Naive thymus-derived CD8-positive, alpha-beta T cell (primary cell): ENCODE data around the gene HOXA6. TPM values are rescaled to one million over a fixed set of nuclear protein-coding genes. Genes with fewer than 3 reads are reported as not detected.

ENCODE experiments used
- ATAC-seq, 2 donors: fragments of 150-1000 bp; cut with Tn5 transposase in 1 of 2; sonication (Bioruptor Pico), chemical (Tn5 transposase) in 1 of 2; 1 replicate in 1 of 2; 2 replicates in 1 of 2; pipeline ENCODE4 v1.10.0; 2021; ENCODE audit warnings: mild to moderate bottlenecking in 2 of 2, moderate library complexity in 2 of 2
- POLR2A ChIA-PET: fragments of 350-600 bp; sonication (Branson Sonifier 250); formaldehyde crosslinking; loops from one replicate; lab custom pipeline; 2021; ENCODE audit warnings: antibody characterized with exemption; lab: Charles Lee
- DNase-seq, 10 donors: peaks; one replicate each; pipeline versions ENCODE4 v3.0.0 to v3.0.0-alpha.2; 2020 to 2022
- H3K27ac Mint-ChIP-seq, 10 donors: one replicate each; pipeline ENCODE4 v1.8.0; 2020 to 2022; ENCODE audit warnings: mild to moderate bottlenecking in 10 of 10, mixed read lengths in 10 of 10, moderate library complexity in 4 of 10, inconsistent platforms in 1 of 10
- H3K27me3 Mint-ChIP-seq, 5 donors: one replicate each; pipeline ENCODE4 v1.8.0; 2021 to 2022; ENCODE audit warnings: mixed read lengths in 5 of 5
- H3K36me3 Mint-ChIP-seq, 3 donors: one replicate each; pipeline ENCODE4 v1.8.0; 2020 to 2022; ENCODE audit warnings: mixed read lengths in 3 of 3, mild to moderate bottlenecking in 2 of 3, inconsistent platforms in 1 of 3
- H3K4me1 Mint-ChIP-seq, 4 donors: one replicate each; pipeline ENCODE4 v1.8.0; 2021 to 2022; ENCODE audit warnings: mixed read lengths in 4 of 4
- H3K4me3 Mint-ChIP-seq, 10 donors: one replicate each; pipeline ENCODE4 v1.8.0; 2020 to 2022; ENCODE audit warnings: mild to moderate bottlenecking in 10 of 10, mixed read lengths in 10 of 10, moderate library complexity in 6 of 10, inconsistent platforms in 1 of 10
- H3K9me3 Mint-ChIP-seq, 9 donors: one replicate each; pipeline ENCODE4 v1.8.0; 2020 to 2022; ENCODE audit warnings: mixed read lengths in 9 of 9, mild to moderate bottlenecking in 3 of 9, inconsistent platforms in 1 of 9, moderate library complexity in 1 of 9
- polyA plus RNA-seq, 3 donors: library from polyadenylated mRNA; unstranded; fragments of 300-500 nt; fragmentation: Illumina TruSeq; gene quantifications; one replicate each; pipeline ENCODE4 v1.2.3, GENCODE V29; 2021
- total RNA-seq, 8 experiments: library from RNA in 2 of 8; stranded (reverse) in 2 of 8; gene quantifications; one replicate each; pipeline ENCODE4 v1.2.3 and lab custom pipeline; 2021 to 2026

HOXA6 gene
- total and polyA plus RNA-seq, 5 experiments from 2014 or later: not detected

DNA sequence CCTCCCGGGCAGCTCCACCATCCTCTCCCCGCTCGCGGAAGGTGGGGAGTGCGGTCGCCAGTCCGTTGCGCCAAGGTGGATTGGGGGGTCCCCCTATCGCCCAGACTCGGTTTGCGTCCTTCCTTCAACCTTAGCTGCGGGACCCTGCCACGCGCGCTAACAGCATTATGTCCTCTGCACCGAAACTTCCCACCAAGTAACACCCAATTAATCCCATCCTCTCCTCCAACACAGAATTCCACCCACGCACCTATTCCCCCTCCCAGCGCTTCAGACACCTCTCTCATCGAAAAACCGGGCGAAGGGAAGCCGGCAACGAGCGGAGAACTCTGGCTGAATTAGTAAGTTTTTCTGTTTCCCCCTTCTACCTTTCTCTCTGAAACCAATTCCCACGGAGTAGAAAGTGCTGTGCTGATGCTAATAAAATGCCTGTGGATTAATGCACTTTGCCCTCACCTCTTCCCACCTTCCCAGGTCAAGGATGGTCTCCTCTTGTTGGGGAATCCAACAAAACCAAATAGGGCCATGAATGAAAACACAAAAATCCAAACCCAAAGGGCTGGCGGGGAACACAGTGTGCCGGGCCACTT, 3.9 kb upstream of the HOXA6 start:
- peak in 2 of 10 donors; percentile 1 to 55 for DNase-seq
- peaks cover 57 to 97% (median 79%) of the 10 kb centered on the region in 5 donors for H3K27me3 Mint-ChIP-seq
- H3K4me1 Mint-ChIP-seq: peaks cover 32 to 65% (median 58%) of the 10 kb centered on the region in 4 donors
- H3K27ac Mint-ChIP-seq: peak overlapping the region in 4 of 10 donors; percentile 2 to 91 (median 36)
- POLR2A ChIA-PET: interaction anchor here (1.1 kb wide), 1 partner anchor 10 kb away, joined by 3 read pairs; no protein-coding TSS in a partner anchor
- H3K4me3 Mint-ChIP-seq: peak overlapping the region; percentile 62 to 92 (median 80)
- peaks cover 0 to 2% (median 0%) of the 10 kb centered on the region in 9 donors for H3K9me3 Mint-ChIP-seq
- H3K36me3 Mint-ChIP-seq: peaks cover 0 to 3% (median 0%) of the 10 kb centered on the region in 3 donors
- peak; percentile 17 to 37 for ATAC-seq

DNA sequence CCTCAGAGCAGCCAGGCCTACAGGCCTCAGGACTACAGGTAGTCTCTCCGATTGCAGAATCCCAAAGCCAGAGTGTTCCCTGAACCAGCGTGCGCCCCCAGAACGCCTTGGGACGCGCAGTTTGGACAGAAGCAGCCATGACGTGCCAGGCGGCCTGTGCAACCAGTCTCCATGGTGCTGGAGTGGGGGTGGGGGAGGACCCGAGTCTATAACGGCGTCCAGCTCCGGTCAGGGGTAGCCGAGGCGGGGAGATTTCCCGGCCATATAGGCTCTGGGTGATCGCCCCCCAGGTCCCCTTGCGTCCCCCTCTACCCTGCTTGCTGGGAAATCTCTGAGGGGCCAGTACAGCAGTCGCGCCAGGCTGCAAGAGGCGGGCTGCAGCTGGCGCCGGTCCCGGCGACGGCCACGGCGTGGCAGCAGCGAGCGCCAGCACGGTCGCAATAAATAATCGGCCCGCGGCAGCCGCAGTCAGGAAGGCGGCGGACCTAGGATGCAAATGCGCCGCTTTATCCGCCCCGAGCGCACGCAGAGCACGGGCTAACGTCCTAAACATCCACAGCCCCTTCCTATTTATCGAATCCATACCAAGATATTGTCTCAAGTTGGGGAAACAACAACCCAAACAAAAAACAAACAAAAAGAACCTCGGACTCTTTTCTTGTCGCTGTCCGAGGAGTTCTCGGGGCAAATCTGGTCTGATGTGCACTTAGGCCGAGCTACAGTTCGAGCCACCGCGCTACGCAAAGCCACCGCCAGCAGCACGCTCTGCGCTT, 3.2 kb upstream of the HOXA6 start:
- Mint-ChIP-seq H3K27ac (peak overlapping the region in 2 of 10 donors; percentile 2 to 4), H3K9me3 (peaks cover 0 to 2% (median 0%) of the 10 kb centered on the region in 9 donors), H3K36me3 (peaks cover 0 to 3% (median 0%) of the 10 kb centered on the region in 3 donors), H3K4me3 (peak overlapping the region; percentile 62 to 92 (median 80)), H3K4me1 (peaks cover 32 to 59% (median 52%) of the 10 kb centered on the region in 4 donors), H3K27me3 (peaks cover 62 to 97% (median 81%) of the 10 kb centered on the region in 5 donors)
- DNase-seq: peak; percentile 29 to 72 (median 62)
- POLR2A ChIA-PET: interaction anchor here (0.6 to 1.1 kb wide), 2 partner anchors 10 to 19 kb away, joined by 3 read pairs; no protein-coding TSS in a partner anchor
- ATAC-seq: peak; percentile 84 to 88

DNA sequence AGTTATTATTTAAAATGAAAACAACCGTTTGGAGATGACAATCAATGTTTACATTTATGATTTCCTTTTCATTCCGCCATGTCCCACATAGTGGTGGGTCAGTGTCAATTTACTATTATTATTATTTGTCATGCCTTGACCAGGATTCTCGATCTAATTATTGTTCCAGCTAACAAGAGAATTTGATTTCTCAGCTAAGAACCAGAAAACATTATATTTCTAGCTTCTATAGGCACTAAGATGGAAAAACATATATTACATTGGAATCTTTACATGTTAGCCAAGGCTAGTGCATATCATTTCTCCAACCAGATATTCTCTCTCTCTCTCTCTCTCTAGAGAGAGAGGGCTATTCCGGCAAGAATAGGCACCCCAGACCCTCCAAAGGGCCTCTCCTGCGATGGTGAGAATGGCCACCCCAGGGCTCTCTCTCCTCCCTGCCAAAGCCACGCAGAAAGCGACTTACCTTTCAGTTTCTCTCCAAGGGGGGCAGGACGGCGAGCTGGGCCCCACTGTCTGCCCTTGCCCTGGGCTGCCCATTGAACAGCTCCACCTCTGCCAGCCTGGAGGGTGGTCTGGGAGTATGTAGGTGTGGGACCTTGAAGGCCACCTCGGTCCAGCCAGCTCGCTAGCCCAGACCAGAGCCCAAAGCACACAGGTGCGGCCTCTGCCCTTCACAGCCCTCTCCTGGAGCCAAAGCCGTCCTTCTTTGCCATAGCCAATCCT, 2.4 kb upstream of the HOXA6 start:
- Mint-ChIP-seq H3K27me3 (peaks cover 55 to 97% (median 76%) of the 10 kb centered on the region in 5 donors), H3K27ac (no peak overlapping the region), H3K9me3 (peaks cover 0 to 2% (median 0%) of the 10 kb centered on the region in 9 donors), H3K36me3 (peaks cover 0 to 3% (median 0%) of the 10 kb centered on the region in 3 donors), H3K4me3 (peak overlapping the region; percentile 3 to 92 (median 70)), H3K4me1 (peaks cover 28 to 52% (median 45%) of the 10 kb centered on the region in 4 donors)
- DNase-seq: peak in 1 of 10 donors; percentile 60
- POLR2A ChIA-PET: interaction anchor here (0.6 to 1.1 kb wide), 2 partner anchors 11 to 18 kb away, joined by 3 read pairs; no protein-coding TSS in a partner anchor
- no peak for ATAC-seq

DNA sequence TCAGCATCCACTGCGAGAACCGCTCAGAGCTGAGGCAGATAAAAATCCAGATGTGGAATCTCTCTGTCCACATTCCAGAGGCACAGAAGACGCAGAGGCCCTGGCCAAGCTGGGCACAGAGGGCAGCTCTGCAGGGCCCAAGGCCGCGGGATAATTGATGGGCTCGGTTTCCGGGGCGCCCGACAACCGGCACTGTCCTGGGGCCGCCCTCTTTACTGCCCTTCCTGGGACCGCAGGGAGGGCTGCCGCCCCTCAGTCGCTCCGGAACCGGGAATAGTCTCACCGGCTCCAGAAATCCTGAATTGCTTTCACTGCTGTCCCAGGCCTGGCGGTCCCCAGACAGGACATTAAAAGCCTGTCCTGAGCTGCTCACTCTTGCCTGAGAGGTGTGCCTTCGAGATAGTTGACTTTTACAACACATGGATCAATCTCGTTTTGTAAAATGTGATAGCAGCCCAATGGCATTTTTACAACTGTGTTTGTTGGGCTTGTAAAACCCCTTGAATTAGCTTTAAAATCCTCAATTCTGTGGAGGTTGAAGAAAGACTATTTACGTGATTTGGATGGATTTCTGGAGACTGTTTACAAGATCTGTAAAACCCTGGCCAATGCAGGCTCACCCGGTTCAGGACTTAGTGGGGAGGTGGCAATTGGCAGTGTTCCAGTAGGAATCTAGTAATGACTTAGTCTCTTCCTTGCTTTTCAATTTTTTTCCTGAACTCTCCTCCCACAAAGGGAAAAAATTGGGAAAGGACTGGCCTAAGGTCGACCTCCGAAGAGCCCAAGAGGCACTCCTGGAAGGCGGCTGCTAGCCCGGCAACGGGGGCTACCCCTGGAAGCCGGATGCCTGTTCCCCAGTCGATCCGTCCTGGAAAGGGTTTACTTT, 1.4 kb upstream of the HOXA6 start:
- Mint-ChIP-seq H3K4me1 (peaks cover 23 to 43% (median 36%) of the 10 kb centered on the region in 4 donors), H3K27me3 (peaks cover 46 to 90% (median 67%) of the 10 kb centered on the region in 5 donors), H3K4me3 (peak overlapping the region in 4 of 10 donors; percentile 64 to 80 (median 76)), H3K27ac (peak overlapping the region in 1 of 10 donors; percentile 69), H3K36me3 (no peaks in the 10 kb centered on the region), H3K9me3 (peaks cover 0 to 2% (median 0%) of the 10 kb centered on the region in 9 donors)
- no peak for ATAC-seq
- peak in 1 of 10 donors; percentile 56 for DNase-seq
- POLR2A ChIA-PET: interaction anchor here (0.6 kb wide), 1 partner anchor 22 kb away, joined by 3 read pairs; no protein-coding TSS in a partner anchor

DNA sequence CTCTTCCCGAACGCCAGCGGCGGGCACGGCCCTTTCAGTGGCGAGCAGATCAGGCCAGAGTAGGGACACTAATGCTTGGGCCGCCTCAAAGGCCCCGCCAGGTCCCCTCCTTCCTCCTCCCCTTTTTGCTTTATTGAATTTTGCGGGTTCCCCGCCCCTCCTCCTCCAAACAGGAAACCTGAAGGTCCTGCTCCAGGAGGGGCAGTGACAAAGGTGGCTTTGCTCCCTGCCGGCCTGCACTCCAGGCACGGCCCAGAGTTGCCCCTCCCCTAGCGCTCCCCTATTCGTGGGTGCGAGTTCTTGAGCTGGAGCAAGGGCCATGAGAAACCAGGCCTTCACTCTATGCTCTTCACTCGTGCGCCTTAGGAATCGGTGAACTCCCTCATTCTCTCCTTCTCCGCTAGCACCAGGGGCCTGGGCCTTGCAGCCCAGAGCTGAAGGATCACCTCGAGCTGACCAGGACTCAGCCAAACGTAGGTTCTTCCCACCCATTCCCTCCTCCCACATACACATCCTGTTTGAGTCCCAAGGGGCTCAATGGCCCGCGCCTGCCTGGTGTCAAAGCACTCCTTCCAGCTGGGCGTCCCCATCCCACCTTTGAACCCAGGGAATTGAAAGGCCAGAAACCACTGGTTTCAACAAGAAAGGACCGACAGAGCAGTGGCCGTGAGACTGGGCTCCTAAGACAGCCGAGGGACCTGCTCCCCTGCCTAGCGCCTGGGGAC, 619 bp upstream of the HOXA6 start:
- ATAC-seq (no peak), DNase-seq (peak in 1 of 10 donors; percentile 37)
- Mint-ChIP-seq H3K27me3 (peaks cover 39 to 82% (median 60%) of the 10 kb centered on the region in 5 donors), H3K4me3 (peak overlapping the region; percentile 47 to 84 (median 76)), H3K36me3 (no peaks in the 10 kb centered on the region), H3K9me3 (peaks cover 0 to 2% (median 0%) of the 10 kb centered on the region in 9 donors), H3K27ac (peak overlapping the region in 2 of 10 donors; percentile 43 to 69), H3K4me1 (peaks cover 23 to 41% (median 33%) of the 10 kb centered on the region in 4 donors)
- POLR2A ChIA-PET: interaction anchor here (0.6 kb wide), 2 partner anchors 22 to 515 kb away, joined by 3 to 5 read pairs; no protein-coding TSS in a partner anchor

DNA sequence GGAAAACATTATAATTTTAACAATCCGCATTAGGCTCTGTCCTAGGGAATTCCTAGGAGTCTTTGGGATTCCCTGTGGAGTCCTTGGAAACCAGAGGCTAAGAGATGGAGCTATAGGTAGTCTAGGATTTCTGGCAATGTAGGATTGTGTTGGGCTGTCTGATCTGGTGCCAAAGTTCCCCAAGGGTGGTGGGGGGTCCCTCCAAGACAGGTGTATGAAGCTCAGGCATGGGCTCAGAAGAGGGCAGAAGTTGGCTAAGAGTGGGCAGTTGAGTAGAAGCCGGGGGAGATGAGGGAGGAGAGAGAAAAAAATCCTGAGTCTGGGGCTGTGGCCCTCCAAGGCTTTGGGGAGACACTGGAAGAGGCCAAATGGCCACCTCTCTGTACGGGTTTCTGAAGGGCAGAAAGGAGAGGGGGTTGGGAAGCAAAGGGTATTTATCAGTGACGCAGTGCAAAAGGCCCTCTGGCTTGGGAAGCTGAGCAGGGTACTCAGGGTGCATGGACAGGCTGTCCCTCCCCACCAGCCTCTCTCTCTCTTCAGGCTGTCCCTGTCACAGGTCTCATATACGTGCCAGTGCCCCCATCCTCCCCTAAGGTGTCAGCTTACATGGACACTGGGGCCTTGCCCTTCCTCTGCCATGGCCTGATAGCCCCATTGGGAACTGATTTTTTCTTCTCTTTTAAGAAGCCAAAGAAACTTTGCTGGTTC, 929 bp downstream of the HOXA6 start:
- Mint-ChIP-seq H3K27me3 (peaks cover 37 to 83% (median 59%) of the 10 kb centered on the region in 5 donors), H3K4me3 (peak overlapping the region in 2 of 10 donors; percentile 11 to 55), H3K4me1 (peaks cover 19 to 31% (median 25%) of the 10 kb centered on the region in 4 donors), H3K36me3 (no peaks in the 10 kb centered on the region), H3K9me3 (peaks cover 0 to 2% (median 0%) of the 10 kb centered on the region in 9 donors), H3K27ac (no peak overlapping the region)
- POLR2A ChIA-PET: no interaction called here
- DNase-seq (peak in 1 of 10 donors; percentile 9), ATAC-seq (no peak)

DNA sequence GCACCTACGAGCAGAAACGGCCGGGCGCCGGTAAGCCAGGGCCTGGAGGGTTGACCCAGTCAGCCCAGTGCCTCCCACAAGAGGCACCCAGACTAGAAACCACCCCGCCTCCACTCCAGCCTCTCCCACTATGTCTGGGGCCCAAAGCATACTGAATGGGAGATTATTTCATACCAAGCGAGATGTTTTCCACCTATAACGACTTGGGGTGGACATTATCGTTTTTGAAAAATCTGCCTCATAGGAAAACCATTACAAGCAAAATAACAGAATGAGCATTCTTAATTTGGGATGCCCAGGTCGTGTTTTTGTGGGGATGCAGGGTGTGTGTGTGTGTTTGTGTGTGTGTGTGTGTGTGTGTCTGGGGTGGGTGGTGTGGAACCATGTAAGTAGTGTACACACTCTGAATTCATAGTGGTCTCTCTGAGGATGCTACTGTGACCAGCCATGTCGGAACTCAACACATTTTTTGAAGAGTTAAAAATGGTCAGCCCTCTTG, 1.6 kb downstream of the HOXA6 start:
- Mint-ChIP-seq H3K4me1 (peaks cover 14 to 24% (median 18%) of the 10 kb centered on the region in 4 donors), H3K27ac (no peak overlapping the region), H3K4me3 (no peak overlapping the region), H3K9me3 (peaks cover 0 to 2% (median 0%) of the 10 kb centered on the region in 9 donors), H3K36me3 (no peaks in the 10 kb centered on the region), H3K27me3 (peaks cover 34 to 83% (median 54%) of the 10 kb centered on the region in 5 donors)
- POLR2A ChIA-PET: no interaction called here
- ATAC-seq (no peak), DNase-seq (no peak)

DNA sequence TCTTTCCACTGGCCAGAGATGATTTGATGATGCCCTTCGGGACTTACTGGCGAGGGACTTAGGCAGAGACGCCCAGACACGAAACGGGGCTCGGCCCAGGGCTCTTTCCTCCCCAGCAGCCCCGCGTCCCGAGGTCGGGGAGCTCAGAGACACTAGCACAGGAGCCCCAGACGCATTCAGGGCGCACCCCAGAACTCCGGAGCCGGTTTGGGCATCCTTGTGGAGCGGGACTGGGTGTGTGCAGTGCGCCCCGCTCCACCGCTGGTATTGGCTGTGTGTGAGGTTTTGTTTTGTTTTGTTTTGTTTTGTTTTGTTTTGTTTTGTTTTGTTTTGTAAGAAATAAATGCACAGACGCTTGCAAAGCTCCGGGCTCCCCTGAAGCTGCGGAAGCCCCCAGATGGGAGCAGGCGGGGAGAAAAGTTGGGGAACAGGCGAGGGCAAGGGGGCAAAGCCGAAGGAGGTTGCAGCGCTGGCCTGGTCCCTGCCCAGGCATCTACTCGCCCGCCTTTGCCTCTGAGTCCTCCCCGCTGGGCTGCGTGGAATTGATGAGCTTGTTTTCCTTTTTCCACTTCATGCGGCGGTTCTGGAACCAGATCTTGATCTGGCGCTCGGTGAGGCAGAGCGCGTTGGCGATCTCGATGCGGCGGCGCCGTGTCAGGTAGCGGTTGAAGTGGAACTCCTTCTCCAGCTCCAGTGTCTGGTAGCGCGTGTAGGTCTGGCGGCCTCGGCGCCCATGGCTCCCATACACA, 2.2 kb downstream of the HOXA6 start:
- Mint-ChIP-seq H3K4me3 (no peak overlapping the region), H3K9me3 (peaks cover 0 to 2% (median 0%) of the 10 kb centered on the region in 9 donors), H3K36me3 (no peaks in the 10 kb centered on the region), H3K27ac (no peak overlapping the region), H3K4me1 (peaks cover 10 to 19% (median 12%) of the 10 kb centered on the region in 4 donors), H3K27me3 (peaks cover 34 to 79% (median 48%) of the 10 kb centered on the region in 5 donors)
- ATAC-seq (no peak), DNase-seq (peak in 1 of 10 donors; percentile 24)
- POLR2A ChIA-PET: interaction anchor here (1.4 kb wide), 1 partner anchor 10 kb away, joined by 4 read pairs; no protein-coding TSS in a partner anchor

DNA sequence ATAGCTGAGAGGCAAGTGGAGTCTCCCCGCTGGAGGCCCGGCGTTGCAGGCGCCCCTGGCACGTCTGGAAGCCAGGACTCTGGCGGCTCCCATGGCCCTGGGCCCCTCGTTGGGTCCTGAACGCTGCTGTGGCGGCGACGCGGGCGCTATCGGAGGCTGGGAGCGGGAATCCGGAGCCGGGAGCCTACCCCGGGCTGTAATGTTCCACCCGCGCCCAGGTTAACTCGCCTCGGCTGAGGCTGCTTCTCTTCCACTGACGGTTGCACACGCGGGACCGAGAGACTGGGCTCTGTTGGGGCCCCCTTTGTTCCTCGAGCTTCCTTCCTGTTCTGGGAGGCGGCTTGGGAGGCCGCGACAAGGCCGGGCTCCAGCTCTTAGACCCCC, 2.8 kb downstream of the HOXA6 start:
- peaks cover 32 to 79% (median 49%) of the 10 kb centered on the region in 5 donors for H3K27me3 Mint-ChIP-seq
- POLR2A ChIA-PET: interaction anchor here (1.4 kb wide), 1 partner anchor 10 kb away, joined by 4 read pairs; no protein-coding TSS in a partner anchor
- no peaks in the 10 kb centered on the region for H3K36me3 Mint-ChIP-seq
- H3K27ac Mint-ChIP-seq: no peak overlapping the region
- peaks cover 7 to 15% (median 11%) of the 10 kb centered on the region in 4 donors for H3K4me1 Mint-ChIP-seq
- no peak for DNase-seq
- no peak overlapping the region for H3K4me3 Mint-ChIP-seq
- ATAC-seq: no peak
- peaks cover 0 to 2% (median 0%) of the 10 kb centered on the region in 9 donors for H3K9me3 Mint-ChIP-seq
